NCI-H2227 (cell line): ENCODE measurements around the gene ABCD3.
A peak's percentile ranks its signal among the peaks of the same experiment; 100 is the strongest.

Source experiments
- DNase-seq: peaks from one replicate; lab custom pipeline; 2025; ENCODE audit not compliant: unreplicated experiment; lab: John Stamatoyannopoulos, UW

ABCD3 gene

GRCh38 chr1:94456736-94457135 lies 38.5 kb downstream of the ABCD3 start:
- DNase-seq = no peak

- DNase-seq = no peak
These were observed 44.4 kb downstream of the ABCD3 start for GRCh38 chr1:94462606-94463005.

GRCh38 chr1:94463056-94463764 lies 45.0 kb downstream of the ABCD3 start:
- DNase-seq = no peak

- DNase-seq = peak; percentile 12
These were observed 45.7 kb downstream of the ABCD3 start for GRCh38 chr1:94463765-94464330.

- no peak for DNase-seq
These were observed 50.5 kb downstream of the ABCD3 start for GRCh38 chr1:94468708-94469107.

GRCh38 chr1:94471271-94471670 lies 53.1 kb downstream of the ABCD3 start:
- no peak for DNase-seq

- DNase-seq = no peak
These were observed 57.0 kb downstream of the ABCD3 start for GRCh38 chr1:94475232-94475631.

- no peak for DNase-seq
These were observed 61.5 kb downstream of the ABCD3 start for GRCh38 chr1:94479682-94480081.

GRCh38 chr1:94481473-94481933 lies 63.3 kb downstream of the ABCD3 start:
- peak; percentile 81 for DNase-seq

GRCh38 chr1:94486990-94487389 lies 68.8 kb downstream of the ABCD3 start:
- DNase-seq = no peak

GRCh38 chr1:94490556-94490955 lies 72.4 kb downstream of the ABCD3 start:
- no peak for DNase-seq

GRCh38 chr1:94496076-94496755 lies 78.0 kb downstream of the ABCD3 start:
- DNase-seq = no peak

- DNase-seq = no peak
These were observed 83.2 kb downstream of the ABCD3 start for GRCh38 chr1:94501426-94501825.

GRCh38 chr1:94501935-94502334 lies 83.7 kb downstream of the ABCD3 start:
- DNase-seq = no peak

GRCh38 chr1:94503153-94503552 lies 85.0 kb downstream of the ABCD3 start:
- DNase-seq = no peak

GRCh38 chr1:94504601-94505000 lies 86.4 kb downstream of the ABCD3 start:
- DNase-seq = no peak

- no peak for DNase-seq
These were observed 94.6 kb downstream of the ABCD3 start for GRCh38 chr1:94512816-94513215.

GRCh38 chr1:94514095-94514727 lies 96.0 kb downstream of the ABCD3 start:
- DNase-seq = peak; percentile 41

GRCh38 chr1:94515296-94515947 lies 97.2 kb downstream of the ABCD3 start:
- DNase-seq = no peak

- DNase-seq = no peak
These were observed 101.2 kb downstream of the ABCD3 start for GRCh38 chr1:94519351-94519750.

GRCh38 chr1:94522304-94522703 lies 104.1 kb downstream of the ABCD3 start:
- peak; percentile 53 for DNase-seq
